ENCODE data around the gene HOXA1.

HOXA1 gene

GRCh38 chr7:27106181-27106900 is 10.5 kb upstream of the HOXA1 start:
- DNase-seq (ENCODE audit: low read depth in 2 of 3, low spot score in 2 of 3) = no peak

GRCh38 chr7:27105301-27106031 is 9.7 kb upstream of the HOXA1 start:
- DNase-seq (ENCODE audit: low read depth in 2 of 3, low spot score in 2 of 3) = no peak

GRCh38 chr7:27104341-27105058 is 8.7 kb upstream of the HOXA1 start:
- DNase-seq (ENCODE audit: low read depth in 2 of 3, low spot score in 2 of 3) = no peak

- DNase-seq (ENCODE audit: low read depth in 2 of 3, low spot score in 2 of 3) = no peak
These were observed 7.9 kb upstream of the HOXA1 start for GRCh38 chr7:27103489-27104226.

- DNase-seq (ENCODE audit: low read depth in 2 of 3, low spot score in 2 of 3) = no peak
These were observed 7.0 kb upstream of the HOXA1 start, which contains the start of gene HOXA2 for GRCh38 chr7:27102581-27103442. HOXA2 (minus strand) TSS chr7:27102683; CDS start chr7:27102500, 183 bp downstream.

- DNase-seq (ENCODE audit: low read depth in 2 of 3, low spot score in 2 of 3) = no peak
These were observed 6.3 kb upstream of the HOXA1 start for GRCh38 chr7:27101957-27102580.

- DNase-seq (ENCODE audit: low read depth in 2 of 3, low spot score in 2 of 3) = no peak
These were observed 5.6 kb upstream of the HOXA1 start for GRCh38 chr7:27101171-27101956.

GRCh38 chr7:27100694-27101170 is 4.9 kb upstream of the HOXA1 start:
- DNase-seq (ENCODE audit: low read depth in 2 of 3, low spot score in 2 of 3) = no peak

GRCh38 chr7:27099453-27100370 is 3.9 kb upstream of the HOXA1 start:
- DNase-seq (ENCODE audit: low read depth in 2 of 3, low spot score in 2 of 3) = no peak

- DNase-seq (ENCODE audit: low read depth in 2 of 3, low spot score in 2 of 3) = no peak
These were observed 3.0 kb upstream of the HOXA1 start for GRCh38 chr7:27098578-27099451.

GRCh38 chr7:27097686-27098577 is 2.1 kb upstream of the HOXA1 start:
- DNase-seq (ENCODE audit: low read depth in 2 of 3, low spot score in 2 of 3) = no peak

GRCh38 chr7:27096768-27097514 is 1.1 kb upstream of the HOXA1 start:
- DNase-seq (ENCODE audit: low read depth in 2 of 3, low spot score in 2 of 3) = no peak

- no peak for DNase-seq (ENCODE audit: low read depth in 2 of 3, low spot score in 2 of 3)
These were observed 527 bp downstream of the HOXA1 start for GRCh38 chr7:27095050-27095896.
